ENCODE measurements around the gene HORMAD2.

DNA sequence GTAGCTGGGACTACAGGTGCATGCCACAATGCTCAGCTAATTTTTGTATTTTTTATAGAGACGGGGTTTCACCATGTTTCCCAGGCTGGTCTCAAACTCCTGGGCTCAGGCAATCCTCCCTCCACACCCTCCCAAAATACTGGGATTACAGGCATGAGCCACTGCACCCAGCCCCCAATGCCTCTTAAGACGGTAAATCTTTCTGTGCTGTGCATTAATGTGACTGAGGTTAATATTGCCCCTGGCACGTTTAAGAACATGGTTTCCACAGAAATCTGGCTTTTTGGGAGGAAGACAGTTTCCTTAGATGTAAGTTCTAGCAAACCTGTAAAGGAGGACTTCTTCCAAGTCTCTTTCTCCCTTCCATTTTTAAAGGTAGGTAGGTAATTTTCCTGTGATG is 6.1 kb upstream of the HORMAD2 start:
- TF ChIP-seq FOXP2 (optimal IDR thresholded peaks at IDR 0.05; ENCODE audit: borderline replicate concordance, extremely low read depth, extremely low read length, insufficient read depth) = no peak
- TF ChIP-seq, protein P1, sequence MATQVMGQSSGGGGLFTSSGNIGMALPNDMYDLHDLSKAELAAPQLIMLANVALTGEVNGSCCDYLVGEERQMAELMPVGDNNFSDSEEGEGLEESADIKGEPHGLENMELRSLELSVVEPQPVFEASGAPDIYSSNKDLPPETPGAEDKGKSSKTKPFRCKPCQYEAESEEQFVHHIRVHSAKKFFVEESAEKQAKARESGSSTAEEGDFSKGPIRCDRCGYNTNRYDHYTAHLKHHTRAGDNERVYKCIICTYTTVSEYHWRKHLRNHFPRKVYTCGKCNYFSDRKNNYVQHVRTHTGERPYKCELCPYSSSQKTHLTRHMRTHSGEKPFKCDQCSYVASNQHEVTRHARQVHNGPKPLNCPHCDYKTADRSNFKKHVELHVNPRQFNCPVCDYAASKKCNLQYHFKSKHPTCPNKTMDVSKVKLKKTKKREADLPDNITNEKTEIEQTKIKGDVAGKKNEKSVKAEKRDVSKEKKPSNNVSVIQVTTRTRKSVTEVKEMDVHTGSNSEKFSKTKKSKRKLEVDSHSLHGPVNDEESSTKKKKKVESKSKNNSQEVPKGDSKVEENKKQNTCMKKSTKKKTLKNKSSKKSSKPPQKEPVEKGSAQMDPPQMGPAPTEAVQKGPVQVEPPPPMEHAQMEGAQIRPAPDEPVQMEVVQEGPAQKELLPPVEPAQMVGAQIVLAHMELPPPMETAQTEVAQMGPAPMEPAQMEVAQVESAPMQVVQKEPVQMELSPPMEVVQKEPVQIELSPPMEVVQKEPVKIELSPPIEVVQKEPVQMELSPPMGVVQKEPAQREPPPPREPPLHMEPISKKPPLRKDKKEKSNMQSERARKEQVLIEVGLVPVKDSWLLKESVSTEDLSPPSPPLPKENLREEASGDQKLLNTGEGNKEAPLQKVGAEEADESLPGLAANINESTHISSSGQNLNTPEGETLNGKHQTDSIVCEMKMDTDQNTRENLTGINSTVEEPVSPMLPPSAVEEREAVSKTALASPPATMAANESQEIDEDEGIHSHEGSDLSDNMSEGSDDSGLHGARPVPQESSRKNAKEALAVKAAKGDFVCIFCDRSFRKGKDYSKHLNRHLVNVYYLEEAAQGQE (IDR thresholded peaks at IDR 0.05; ENCODE audit: insufficient read depth in 1 of 2, low read depth in 2 of 2, low read length in 2 of 2) = no peak
- no peak for TF ChIP-seq POLR2AphosphoS5 (IDR thresholded peaks at IDR 0.05; ENCODE audit: low read depth, low read length)

Data from PFSK-1 (cell line).